A549 (cell line): ENCODE measurements around the gene MYRIP. TPM values are rescaled to one million over a fixed set of nuclear protein-coding genes. Genes with fewer than 3 reads are reported as not detected.
"Not testable (repeated sequence)": the region's sequence is repeated elsewhere in the genome, so short reads cannot be mapped to it uniquely, and the experiment has no call there.

Experiments used
- ATAC-seq, 2 experiments: fragments of 200-7000 bp in 1 of 2; fragments of >200 bp in 1 of 2; cut with Nextera tagmentation in 1 of 2; cut with Tn5 transposase in 1 of 2; 3 replicates each; pipeline versions ENCODE4 v1.8.0 to v1.9.1; 2018 to 2020; ENCODE audit warnings: mild to moderate bottlenecking in 1 of 2, moderate library complexity in 1 of 2
- CTCF ChIA-PET: fragments of 300-600 bp; sonication (Branson Sonifier 250); formaldehyde crosslinking; extraction: SDS; loops from one replicate; lab custom pipeline; 2021; ENCODE audit warnings: antibody characterized with exemption, inconsistent platforms; lab: Yijun Ruan, JAX
- POLR2A ChIA-PET: fragments of 350-600 bp; formaldehyde crosslinking; extraction: SDS; loops from one replicate; lab custom pipeline; 2021; ENCODE audit warnings: antibody characterized with exemption, inconsistent platforms; lab: Yijun Ruan, JAX
- DNase-seq, 2 experiments: peaks; one replicate each; pipeline versions ENCODE4 v3.0.0 to v3.0.0-alpha.2; 2011 to 2016; ENCODE audit warnings: low read depth in 1 of 2, low spot score in 1 of 2
- FAIRE-seq: peaks from 2 replicates; lab custom pipeline; 2011; peaks lifted over from hg19 to GRCh38; lab: Jason Lieb, UNC
- H3K27ac ChIP-seq, 2 experiments: fragments of >200 bp; sonication (Bioruptor Twin); formaldehyde crosslinking; 3 replicates each; pipeline ENCODE4 v1.5.1; 2016 to 2017
- H3K4me1 ChIP-seq: fragments of >200 bp; sonication (Bioruptor Twin); formaldehyde crosslinking; 3 replicates; pipeline ENCODE4 v1.6.1; 2016
- H3K4me2 ChIP-seq: fragments of >200 bp; sonication (Bioruptor Twin); formaldehyde crosslinking; 3 replicates; pipeline ENCODE4 v1.6.1; 2016
- H3K4me3 ChIP-seq: fragments of >200 bp; sonication (Bioruptor Twin); formaldehyde crosslinking; 3 replicates; pipeline ENCODE4 v1.5.1; 2016
- H3K9me3 ChIP-seq: fragments of >200 bp; sonication (Bioruptor Twin); formaldehyde crosslinking; 3 replicates; pipeline ENCODE4 v1.6.1; 2016
- ATOH8 ChIP-seq: fragments of 250-450 bp; sonication (Bioruptor Pico); IDR thresholded peaks from 2 replicates; pipeline ENCODE4 v1.5.0; 2020; ENCODE audit warnings: low read depth, mild to moderate bottlenecking, moderate library complexity
- CBX8 ChIP-seq: fragments of 200-600 bp; sonication (generic); IDR thresholded peaks from 2 replicates; pipeline ENCODE4 v1.6.1; 2016
- CHD4 ChIP-seq: fragments of 200-600 bp; sonication (generic); IDR thresholded peaks from 2 replicates; pipeline ENCODE4 v1.6.1; 2016; ENCODE audit warnings: antibody characterized with exemption, mild to moderate bottlenecking, borderline replicate concordance
- EHMT2 ChIP-seq: fragments of 200-600 bp; sonication (generic); IDR thresholded peaks from 2 replicates; pipeline ENCODE4 v1.6.1; 2016; ENCODE audit warnings: antibody characterized with exemption, low read depth, mild to moderate bottlenecking, moderate library complexity
- EP300 ChIP-seq, 2 experiments: fragments of >200 bp; sonication (Bioruptor Twin); formaldehyde crosslinking; IDR thresholded peaks; 2 replicates in 1 of 2; 3 replicates in 1 of 2; pipeline ENCODE4 v1.6.1; 2016 to 2017
- FOSB ChIP-seq: fragments of 250-450 bp; sonication (Bioruptor Pico); IDR thresholded peaks from 2 replicates; pipeline ENCODE4 v1.5.0; 2020; ENCODE audit warnings: mild to moderate bottlenecking, moderate library complexity
- HEYL ChIP-seq: fragments of 250-450 bp; sonication (Bioruptor Pico); IDR thresholded peaks from 2 replicates; pipeline ENCODE4 v1.8.0; 2021; ENCODE audit warnings: mild to moderate bottlenecking, moderate library complexity
- HOXA7 ChIP-seq: fragments of 250-450 bp; sonication (Bioruptor Pico); IDR thresholded peaks from 2 replicates; pipeline ENCODE4 v1.5.0; 2020; ENCODE audit warnings: mild to moderate bottlenecking, moderate library complexity
- KDM1A ChIP-seq: fragments of 200-600 bp; sonication (generic); IDR thresholded peaks from 2 replicates; pipeline ENCODE4 v1.6.1; 2016; ENCODE audit warnings: low read depth, mild to moderate bottlenecking
- MAZ ChIP-seq: fragments of 150-350 bp; IDR thresholded peaks from 2 replicates; pipeline ENCODE4 v1.6.1; 2014; ENCODE audit warnings: antibody characterized with exemption, low read depth, low read length, borderline replicate concordance
- NPAS2 ChIP-seq: fragments of 250-450 bp; sonication (Bioruptor Pico); IDR thresholded peaks from 2 replicates; pipeline ENCODE4 v1.8.0; 2022; ENCODE audit warnings: mild to moderate bottlenecking, moderate library complexity, borderline replicate concordance
- PBX3 ChIP-seq: IDR thresholded peaks from 2 replicates; pipeline ENCODE4 v1.6.1; 2012
- PHF8 ChIP-seq: fragments of 200-600 bp; sonication (generic); IDR thresholded peaks from 2 replicates; pipeline ENCODE4 v1.6.1; 2016; ENCODE audit warnings: low read depth, mild to moderate bottlenecking, antibody characterized with exemption, moderate library complexity, borderline replicate concordance
- SREBF2 ChIP-seq: fragments of 450-650 bp; IDR thresholded peaks from 2 replicates; pipeline ENCODE4 v1.6.1; 2014; ENCODE audit warnings: mild to moderate bottlenecking, moderate library complexity
- USF2 ChIP-seq: fragments of 450-650 bp; IDR thresholded peaks from 2 replicates; pipeline ENCODE4 v1.6.1; 2014; ENCODE audit warnings: antibody characterized with exemption
- ZFP36 ChIP-seq: fragments of 450-650 bp; IDR thresholded peaks from 2 replicates; pipeline ENCODE4 v1.6.1; 2014; ENCODE audit warnings: borderline replicate concordance; ENCODE audit not compliant: partially characterized antibody
- WGBS: methylation state at CpG from one replicate; pipeline ENCODE4 v1.1.6; 2017; ENCODE audit errors: missing lambda C conversion rate; 5-methylcytosine and 5-hydroxymethylcytosine counted together
- polyA plus RNA-seq, 4 experiments: library from polyadenylated mRNA; depleted of rRNA in 3 of 4; stranded (reverse); fragments of >200 nt; fragmentation: RNase III in 1 of 4; extraction: RNeasy Plus Mini Kit Qiagen cat#74134 plus additional on column Dnase treatment in 1 of 4; gene quantifications; 2 replicates in 3 of 4; 3 replicates in 1 of 4; pipeline ENCODE4 v1.2.3, GENCODE V29; 2011 to 2017
- TF ChIP-seq, protein P1 (sequence below): fragments of 150-350 bp; IDR thresholded peaks from 2 replicates; pipeline ENCODE4 v1.6.1; 2014; ENCODE audit warnings: low read depth, mild to moderate bottlenecking, low read length
- TF ChIP-seq, protein P2 (sequence below): fragments of 250-450 bp; sonication (Bioruptor Pico); IDR thresholded peaks from 2 replicates; pipeline ENCODE4 v1.5.0; 2021; ENCODE audit warnings: mild to moderate bottlenecking, moderate library complexity, borderline replicate concordance
- TF ChIP-seq, protein P3 (sequence below): fragments of >200 bp; sonication (Bioruptor Twin); formaldehyde crosslinking; IDR thresholded peaks from 2 replicates; pipeline ENCODE4 v1.6.1; 2016
- TF ChIP-seq, protein P4 (sequence below): IDR thresholded peaks from 2 replicates; pipeline ENCODE4 v1.6.1; 2012; ENCODE audit warnings: low read depth, borderline replicate concordance

MYRIP gene
- polyA plus RNA-seq, 2 of the 4 experiments (the other 2 are of a cell fraction) = not detected

DNA sequence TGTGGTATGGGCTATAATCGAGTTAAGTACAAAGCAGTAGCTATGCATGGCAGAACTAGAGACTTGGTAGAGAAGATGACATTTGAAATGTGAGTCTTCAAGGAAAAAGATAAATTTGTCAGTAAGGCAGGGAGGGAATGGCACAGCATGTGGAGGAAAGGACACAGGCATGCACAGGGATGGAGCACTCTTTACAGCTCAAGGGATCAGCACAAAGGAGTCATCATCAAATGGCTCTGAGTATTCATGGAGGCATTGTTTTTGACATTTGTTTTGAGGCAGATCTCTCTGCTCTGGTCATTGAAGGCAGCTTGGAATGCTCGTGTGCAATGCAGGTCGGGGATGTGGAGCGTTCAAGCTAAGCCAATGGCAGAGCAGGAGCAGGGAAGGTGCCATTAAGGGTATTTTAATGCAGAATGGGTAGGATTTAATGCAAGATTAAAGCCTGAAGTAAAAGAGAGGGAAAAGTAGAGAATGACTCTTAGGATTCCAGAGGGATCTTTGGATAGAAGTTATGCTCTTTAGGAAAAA is 213.0 kb downstream of the MYRIP start:
- ATAC-seq (no peak), FAIRE-seq (no peak), DNase-seq (no peak)
- TF ChIP-seq NPAS2 (CRISPR knock-in tag) (no peak), PBX3 (no peak), ATOH8 (CRISPR knock-in tag) (no peak), KDM1A (no peak), MAZ (no peak), SREBF2 (no peak)
- TF ChIP-seq, protein P1, sequence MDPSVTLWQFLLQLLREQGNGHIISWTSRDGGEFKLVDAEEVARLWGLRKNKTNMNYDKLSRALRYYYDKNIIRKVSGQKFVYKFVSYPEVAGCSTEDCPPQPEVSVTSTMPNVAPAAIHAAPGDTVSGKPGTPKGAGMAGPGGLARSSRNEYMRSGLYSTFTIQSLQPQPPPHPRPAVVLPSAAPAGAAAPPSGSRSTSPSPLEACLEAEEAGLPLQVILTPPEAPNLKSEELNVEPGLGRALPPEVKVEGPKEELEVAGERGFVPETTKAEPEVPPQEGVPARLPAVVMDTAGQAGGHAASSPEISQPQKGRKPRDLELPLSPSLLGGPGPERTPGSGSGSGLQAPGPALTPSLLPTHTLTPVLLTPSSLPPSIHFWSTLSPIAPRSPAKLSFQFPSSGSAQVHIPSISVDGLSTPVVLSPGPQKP = no peak
- TF ChIP-seq, protein P2, sequence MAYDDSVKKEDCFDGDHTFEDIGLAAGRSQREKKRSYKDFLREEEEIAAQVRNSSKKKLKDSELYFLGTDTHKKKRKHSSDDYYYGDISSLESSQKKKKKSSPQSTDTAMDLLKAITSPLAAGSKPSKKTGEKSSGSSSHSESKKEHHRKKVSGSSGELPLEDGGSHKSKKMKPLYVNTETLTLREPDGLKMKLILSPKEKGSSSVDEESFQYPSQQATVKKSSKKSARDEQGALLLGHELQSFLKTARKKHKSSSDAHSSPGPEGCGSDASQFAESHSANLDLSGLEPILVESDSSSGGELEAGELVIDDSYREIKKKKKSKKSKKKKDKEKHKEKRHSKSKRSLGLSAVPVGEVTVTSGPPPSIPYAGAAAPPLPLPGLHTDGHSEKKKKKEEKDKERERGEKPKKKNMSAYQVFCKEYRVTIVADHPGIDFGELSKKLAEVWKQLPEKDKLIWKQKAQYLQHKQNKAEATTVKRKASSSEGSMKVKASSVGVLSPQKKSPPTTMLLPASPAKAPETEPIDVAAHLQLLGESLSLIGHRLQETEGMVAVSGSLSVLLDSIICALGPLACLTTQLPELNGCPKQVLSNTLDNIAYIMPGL (CRISPR knock-in tag) = no peak
- TF ChIP-seq, protein P3, sequence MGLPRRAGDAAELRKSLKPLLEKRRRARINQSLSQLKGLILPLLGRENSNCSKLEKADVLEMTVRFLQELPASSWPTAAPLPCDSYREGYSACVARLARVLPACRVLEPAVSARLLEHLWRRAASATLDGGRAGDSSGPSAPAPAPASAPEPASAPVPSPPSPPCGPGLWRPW = no peak
- H3K4me2 ChIP-seq = no peak overlapping the region
- H3K4me3 ChIP-seq = no peak overlapping the region
- WGBS = 3% methylated on average over 4 of the region's 4 CpGs
- H3K4me1 ChIP-seq = no peaks in the 10 kb centered on the region
- H3K9me3 ChIP-seq = no peaks in the 10 kb centered on the region
- ChIA-PET POLR2A (no interaction called here), CTCF (no interaction called here)
- no peak overlapping the region for H3K27ac ChIP-seq

- Histone ChIP-seq H3K27ac (no peak overlapping the region), H3K4me1 (no peaks in the 10 kb centered on the region), H3K4me2 (no peak overlapping the region), H3K4me3 (no peak overlapping the region), H3K9me3 (no peaks in the 10 kb centered on the region)
- FAIRE-seq (no peak), ATAC-seq (no peak), DNase-seq (no peak)
- no peak for TF ChIP-seq ATOH8 (CRISPR knock-in tag)
- TF ChIP-seq ZFP36 = no peak
- no peak for TF ChIP-seq FOSB
- TF ChIP-seq, protein P1 = no peak
- no peak for TF ChIP-seq EHMT2
- TF ChIP-seq CHD4 = no peak
- TF ChIP-seq CBX8 = no peak
- TF ChIP-seq EP300 (IDR thresholded peaks at IDR 0.05) = no peak
- no peak for TF ChIP-seq SREBF2
- no peak for TF ChIP-seq USF2
- TF ChIP-seq HOXA7 = no peak
- TF ChIP-seq, protein P4, sequence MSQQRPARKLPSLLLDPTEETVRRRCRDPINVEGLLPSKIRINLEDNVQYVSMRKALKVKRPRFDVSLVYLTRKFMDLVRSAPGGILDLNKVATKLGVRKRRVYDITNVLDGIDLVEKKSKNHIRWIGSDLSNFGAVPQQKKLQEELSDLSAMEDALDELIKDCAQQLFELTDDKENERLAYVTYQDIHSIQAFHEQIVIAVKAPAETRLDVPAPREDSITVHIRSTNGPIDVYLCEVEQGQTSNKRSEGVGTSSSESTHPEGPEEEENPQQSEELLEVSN = no peak
- no peak for TF ChIP-seq HEYL (CRISPR knock-in tag)
- TF ChIP-seq PHF8 = no peak
- CTCF ChIA-PET = no interaction called here
- 0% methylated on average over 2 of the region's 2 CpGs for WGBS
- POLR2A ChIA-PET = no interaction called here
Measured at GRCh38 chr3:40024526-40024925, 215.1 kb downstream of the MYRIP start.

GRCh38 chr3:40025892-40026291 is 216.5 kb downstream of the MYRIP start:
- POLR2A ChIA-PET = not testable (repeated sequence)

More at GRCh38 chr3:40025892-40026291, 216.5 kb downstream of the MYRIP start:
- CTCF ChIA-PET, H3K27ac ChIP-seq, ATAC-seq, H3K9me3 ChIP-seq, H3K4me1 ChIP-seq, DNase-seq, H3K4me2 ChIP-seq, H3K4me3 ChIP-seq, FAIRE-seq: not testable (repeated sequence)
- WGBS = 35% methylated on average over 9 of the region's 9 CpGs
